Breast epithelium (tissue), 3 donors: ENCODE data around the gene GCNT2.

Experiments used
- POLR2AphosphoS5 ChIP-seq, 3 donors: sonication (generic); formaldehyde crosslinking; IDR thresholded peaks; one replicate each; pipeline ENCODE4 v1.6.1; 2017; ENCODE audit warnings: antibody characterized with exemption in 3 of 3
- TF ChIP-seq, protein P1 (sequence below), 3 donors: fragments of 450-650 bp; IDR thresholded peaks; one replicate each; pipeline ENCODE4 v1.5.1; 2016 to 2017; ENCODE audit warnings: antibody characterized with exemption in 3 of 3, mild to moderate bottlenecking in 3 of 3, moderate library complexity in 3 of 3

DNA sequence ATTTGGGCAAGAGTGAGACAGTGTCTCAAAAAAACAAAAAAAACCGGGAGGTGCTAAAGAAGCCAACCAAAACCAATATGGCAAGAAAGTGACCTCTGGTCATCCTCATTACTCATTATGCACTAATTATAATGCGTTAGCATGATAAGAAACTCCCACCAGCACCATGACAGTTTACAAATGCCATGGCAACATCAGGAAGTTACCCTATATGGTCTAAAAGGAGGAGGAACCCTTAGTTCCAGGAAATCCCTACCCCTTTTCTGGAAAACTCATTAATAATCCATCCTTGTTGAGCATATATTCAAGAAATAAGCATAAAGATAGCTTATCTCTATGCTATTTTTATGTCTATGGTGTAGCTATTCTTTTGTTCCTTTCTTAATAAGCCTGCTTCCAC is 141.6 kb downstream of the GCNT2 start:
- TF ChIP-seq, protein P1, sequence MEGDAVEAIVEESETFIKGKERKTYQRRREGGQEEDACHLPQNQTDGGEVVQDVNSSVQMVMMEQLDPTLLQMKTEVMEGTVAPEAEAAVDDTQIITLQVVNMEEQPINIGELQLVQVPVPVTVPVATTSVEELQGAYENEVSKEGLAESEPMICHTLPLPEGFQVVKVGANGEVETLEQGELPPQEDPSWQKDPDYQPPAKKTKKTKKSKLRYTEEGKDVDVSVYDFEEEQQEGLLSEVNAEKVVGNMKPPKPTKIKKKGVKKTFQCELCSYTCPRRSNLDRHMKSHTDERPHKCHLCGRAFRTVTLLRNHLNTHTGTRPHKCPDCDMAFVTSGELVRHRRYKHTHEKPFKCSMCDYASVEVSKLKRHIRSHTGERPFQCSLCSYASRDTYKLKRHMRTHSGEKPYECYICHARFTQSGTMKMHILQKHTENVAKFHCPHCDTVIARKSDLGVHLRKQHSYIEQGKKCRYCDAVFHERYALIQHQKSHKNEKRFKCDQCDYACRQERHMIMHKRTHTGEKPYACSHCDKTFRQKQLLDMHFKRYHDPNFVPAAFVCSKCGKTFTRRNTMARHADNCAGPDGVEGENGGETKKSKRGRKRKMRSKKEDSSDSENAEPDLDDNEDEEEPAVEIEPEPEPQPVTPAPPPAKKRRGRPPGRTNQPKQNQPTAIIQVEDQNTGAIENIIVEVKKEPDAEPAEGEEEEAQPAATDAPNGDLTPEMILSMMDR (IDR thresholded peaks at IDR 0.05) = no peak
- no peak for TF ChIP-seq POLR2AphosphoS5 (IDR thresholded peaks at IDR 0.05)
